GM21528 (cell line): Measurements from ENCODE around the gene CCDC85C.
A peak's percentile ranks its signal among the peaks of the same experiment; 100 is the strongest.

ENCODE experiments used
- ATAC-seq: cut with Tn5 transposase; IDR thresholded peaks from one replicate; pipeline ENCODE4 v1.9.1; 2021; ENCODE audit warnings: mild to moderate bottlenecking, moderate library complexity; ENCODE audit not compliant: unreplicated experiment, low FRiP score

The CCDC85C gene

DNA sequence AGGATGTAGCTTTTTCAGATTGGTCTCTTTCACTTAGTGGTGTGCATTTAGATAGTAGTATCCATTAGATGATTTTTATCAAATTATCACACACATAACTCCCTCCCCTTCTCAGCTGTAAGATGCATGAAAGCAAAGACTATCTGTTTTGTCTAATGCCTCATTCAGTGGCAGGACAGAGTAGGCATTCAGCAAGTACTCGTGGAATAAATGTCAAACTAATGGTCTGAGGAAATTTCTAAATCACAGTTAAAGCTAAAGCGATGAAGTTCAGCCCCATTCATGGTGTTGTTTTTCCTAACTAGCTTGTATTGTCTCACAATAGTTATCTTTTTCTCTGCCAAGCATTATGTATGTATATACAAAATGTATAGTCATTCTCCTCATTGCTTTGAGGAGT is 106.7 kb downstream of the CCDC85C start:
- no peak for ATAC-seq

DNA sequence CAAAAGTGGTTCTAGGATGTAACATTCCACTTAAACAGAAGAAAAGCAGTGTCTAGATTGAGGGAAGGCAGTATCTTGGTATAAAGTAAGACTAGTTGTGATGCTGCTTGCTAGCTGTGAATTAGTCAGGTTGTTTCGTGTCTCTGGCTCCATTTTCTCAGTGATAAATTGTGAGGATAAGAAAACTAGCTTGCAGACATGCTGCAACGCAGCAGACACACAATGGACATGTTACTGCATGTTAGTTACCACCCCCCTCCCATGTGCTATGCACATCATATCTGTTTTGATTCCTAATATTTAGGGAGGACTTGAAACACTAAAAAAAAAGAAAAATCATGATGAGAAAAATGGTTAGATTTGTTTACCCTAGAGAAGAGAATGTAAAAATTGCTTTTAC is 119.9 kb downstream of the CCDC85C start:
- no peak for ATAC-seq

DNA sequence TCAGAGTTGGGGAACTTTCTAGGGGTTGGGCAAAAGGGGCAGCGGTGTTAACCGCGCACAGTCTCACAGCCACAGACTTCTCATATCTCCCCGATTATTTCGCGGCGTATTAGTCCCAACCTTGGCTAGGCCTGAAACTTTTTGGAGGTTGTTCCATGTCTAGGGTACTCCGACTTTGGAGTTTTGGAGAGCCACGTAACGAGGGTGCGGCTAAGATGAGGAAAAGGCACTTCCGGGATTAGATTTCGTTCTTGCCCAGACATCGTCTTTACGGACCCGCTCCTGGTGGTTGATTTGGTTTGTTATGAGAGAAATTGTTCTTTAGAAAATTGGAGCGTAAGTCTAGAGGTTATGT is 122.3 kb downstream of the CCDC85C start:
- no peak for ATAC-seq

DNA sequence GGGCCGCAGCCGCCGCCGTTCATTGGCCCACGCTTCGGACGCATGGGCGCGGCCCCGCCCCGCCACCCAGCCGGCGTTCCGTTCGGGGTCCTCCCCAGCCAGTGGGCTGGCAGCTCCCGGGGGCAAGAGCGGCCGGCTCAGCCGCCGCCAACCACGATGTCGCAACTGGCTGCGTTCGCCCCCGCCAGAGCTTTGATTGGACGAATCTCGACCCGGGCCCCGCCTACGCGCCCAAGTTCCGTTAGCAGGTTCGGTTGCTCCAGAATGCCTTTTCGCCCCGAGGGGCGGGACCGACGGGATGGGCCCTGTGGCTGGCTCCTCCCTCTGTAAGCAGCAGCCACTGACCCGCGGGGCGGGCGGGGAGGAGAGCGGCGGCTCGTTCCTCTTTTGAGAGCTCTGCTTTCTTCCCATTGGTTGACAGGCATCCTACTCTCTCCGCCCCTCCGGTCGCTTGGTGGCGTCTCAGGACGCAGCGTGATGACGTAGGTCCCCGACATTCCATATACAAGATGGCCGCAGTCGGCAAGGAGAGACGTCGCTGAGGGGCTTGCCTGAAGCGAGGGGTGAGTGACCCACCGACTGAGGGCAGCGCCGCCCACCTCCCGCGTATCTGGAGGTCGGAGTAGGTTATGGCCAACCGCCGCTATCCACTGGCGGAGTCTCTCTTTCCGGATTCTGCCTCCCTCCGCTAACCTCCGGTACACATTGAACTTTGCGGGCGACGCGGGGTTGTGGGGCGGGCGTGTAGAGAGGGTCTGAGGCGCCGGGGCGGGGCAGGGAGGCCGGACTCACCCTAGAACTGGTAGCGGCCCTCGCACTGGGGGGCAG is 122.9 kb downstream of the CCDC85C start, which contains the start of gene CCNK:
Gene CCNK, plus strand, starts transcription at position 493 of the 828 bp plus-strand sequence. CDS start 11,269 bp downstream, outside the sequence.
- peak; percentile 93 for ATAC-seq

DNA sequence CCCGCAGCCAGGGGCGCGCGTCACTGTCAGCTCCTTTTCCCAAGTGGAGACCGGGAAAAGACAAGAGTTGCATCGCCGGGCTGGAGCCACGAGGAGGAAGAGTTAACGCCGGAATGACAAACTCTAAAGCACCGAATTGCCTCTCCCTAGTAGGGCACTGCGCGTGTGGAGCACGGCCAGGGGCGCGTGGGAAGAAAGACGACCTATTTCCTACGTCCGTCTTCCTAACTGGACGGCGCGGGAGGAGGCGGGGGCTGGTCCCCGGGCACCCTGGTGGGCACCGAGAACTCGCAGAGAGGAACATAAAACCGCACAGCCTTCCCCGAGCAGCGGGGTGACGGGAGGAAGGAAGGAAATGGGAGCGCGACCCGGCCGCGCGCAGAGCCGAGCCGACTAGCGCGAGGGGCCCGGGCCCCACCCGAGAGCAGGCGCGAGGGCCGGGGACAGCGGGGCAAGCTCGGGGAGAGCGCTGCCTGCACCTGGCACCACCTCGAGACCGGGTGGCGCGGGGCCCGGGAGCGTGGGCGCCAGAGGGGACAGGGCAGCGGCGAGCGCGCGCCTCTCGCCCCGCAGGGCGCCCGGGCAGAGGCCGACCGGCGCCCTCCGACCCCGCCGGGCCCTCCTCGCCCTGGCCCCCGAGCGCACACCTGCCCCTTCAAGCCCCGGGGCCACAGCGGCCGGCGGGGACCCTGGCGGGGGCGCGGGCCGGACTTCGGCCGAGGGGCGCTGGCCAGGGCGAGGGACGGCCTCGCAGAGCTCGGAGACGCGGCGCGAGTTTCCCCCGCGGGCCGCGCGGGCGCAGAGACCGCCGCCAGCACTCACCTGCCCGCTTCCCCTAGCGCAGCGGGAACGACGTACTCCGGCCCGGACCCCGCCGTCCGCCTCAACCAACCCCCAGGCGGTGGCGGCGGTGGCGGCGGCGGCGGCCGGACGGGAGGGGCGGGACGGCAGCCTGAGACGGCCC is 123.8 kb downstream of the CCDC85C start, which contains the start of gene SETD3:
Gene SETD3, minus strand, starts transcription at position 954 of the 964 bp plus-strand sequence. CDS start 15,054 bp downstream, outside the sequence.
- peak; percentile 9 for ATAC-seq

DNA sequence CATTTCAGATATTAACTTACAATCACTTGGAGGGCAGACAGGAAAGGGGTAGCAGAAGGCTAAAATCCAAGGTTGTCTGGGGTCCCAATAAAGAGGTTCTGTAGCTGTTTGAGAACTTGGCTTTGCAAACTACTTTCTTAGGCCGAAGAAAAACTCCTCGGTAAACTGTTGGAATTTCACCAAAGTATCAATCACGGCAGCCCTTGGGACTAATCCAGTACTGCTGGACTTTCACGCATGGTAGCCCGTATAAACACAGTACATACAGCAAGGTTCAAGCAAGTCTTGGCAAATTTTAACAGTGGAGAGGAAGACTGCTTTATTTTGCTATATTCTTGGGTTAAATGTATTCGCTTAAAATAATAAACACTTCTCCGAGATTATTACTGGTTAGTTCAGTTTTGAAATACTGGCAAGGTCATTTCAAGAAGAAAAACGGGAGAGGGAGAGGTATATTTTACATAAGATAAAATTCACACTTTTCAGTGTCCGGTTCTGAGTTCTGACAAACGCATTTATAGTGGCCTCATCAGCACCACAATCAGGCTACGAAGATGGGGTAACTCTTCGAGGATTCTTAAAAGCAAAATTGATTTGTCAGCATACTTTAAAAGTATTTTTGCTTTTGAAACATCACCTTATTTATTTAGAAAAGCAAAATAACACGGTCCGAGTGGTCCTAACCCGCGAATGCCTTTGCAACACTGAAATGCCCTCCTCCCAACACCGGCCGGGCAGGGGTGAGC is 124.7 kb downstream of the CCDC85C start:
- ATAC-seq: no peak

DNA sequence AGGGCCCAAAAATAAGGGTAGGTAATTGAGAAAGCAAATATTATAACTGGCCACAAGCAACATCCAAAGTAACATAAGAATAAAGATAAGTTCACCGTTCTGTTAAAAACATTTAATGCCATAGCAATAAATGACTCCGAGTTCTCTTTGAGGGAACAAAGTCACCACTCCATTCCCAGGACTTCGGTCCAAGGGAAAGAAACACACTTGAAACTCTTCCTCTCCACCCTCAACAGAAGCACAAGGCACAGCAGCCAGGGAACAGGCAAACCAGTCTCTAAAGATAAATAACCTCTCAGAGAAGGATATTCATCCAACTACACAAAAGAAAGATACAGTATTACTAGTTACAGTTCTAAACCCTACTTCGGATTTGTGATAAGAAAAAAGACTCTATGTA is 125.9 kb downstream of the CCDC85C start:
- no peak for ATAC-seq

DNA sequence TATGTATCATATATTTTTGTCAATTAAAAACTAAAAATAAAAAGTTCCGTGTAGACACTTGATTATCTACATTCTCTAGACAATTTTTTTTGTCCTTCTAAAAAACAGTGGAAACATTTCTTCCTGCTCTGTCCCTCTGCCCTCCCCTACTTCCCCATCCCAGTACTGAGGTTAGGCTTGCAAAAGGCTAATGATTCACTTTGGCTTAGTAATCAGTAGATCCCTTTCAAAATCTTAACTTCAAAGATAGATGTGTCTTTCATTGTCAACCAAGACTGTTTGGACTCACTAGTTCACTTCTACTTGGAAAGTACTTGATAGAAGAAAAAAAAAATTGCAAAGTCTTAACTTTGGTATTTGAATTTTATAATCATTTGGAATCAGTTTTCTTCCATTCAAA is 127.1 kb downstream of the CCDC85C start:
- no peak for ATAC-seq

DNA sequence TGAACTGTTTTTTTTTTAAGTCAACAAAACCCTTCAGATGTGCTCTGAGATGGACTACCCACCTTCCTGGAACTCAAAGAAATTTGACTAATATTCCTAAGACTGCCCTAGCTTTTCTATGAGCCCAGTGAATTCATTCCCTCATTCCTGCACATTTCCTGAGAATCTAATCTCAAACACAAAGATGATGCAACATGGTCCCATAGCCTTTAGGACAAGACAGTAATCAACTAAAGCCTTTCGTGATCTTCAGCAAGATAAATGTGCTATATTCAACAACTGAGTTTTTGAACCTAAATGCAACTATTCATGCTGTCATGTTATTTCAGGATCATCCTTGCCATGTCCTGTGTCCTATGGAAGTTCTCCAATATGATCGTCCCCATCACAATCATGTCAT is 128.3 kb downstream of the CCDC85C start:
- ATAC-seq: no peak

DNA sequence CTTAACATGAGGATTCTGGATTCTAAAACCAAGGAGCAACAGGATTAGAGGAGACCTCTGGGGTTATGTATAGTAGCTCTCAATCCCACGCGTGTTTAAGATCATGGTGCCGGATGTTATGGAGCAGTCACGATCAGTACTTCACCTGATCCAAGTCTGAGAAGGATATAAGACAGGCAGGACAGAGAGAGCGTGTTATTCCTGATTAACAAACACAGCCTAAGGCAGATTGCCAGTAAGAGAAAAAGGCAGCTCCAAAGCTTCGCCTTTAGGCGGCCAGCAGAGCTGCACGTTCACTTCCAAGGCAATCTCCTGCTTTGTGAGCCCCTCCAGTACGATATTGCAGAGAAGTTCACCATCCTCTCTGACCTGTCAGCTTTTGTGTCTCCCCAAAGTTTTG is 128.8 kb downstream of the CCDC85C start:
- ATAC-seq: no peak

DNA sequence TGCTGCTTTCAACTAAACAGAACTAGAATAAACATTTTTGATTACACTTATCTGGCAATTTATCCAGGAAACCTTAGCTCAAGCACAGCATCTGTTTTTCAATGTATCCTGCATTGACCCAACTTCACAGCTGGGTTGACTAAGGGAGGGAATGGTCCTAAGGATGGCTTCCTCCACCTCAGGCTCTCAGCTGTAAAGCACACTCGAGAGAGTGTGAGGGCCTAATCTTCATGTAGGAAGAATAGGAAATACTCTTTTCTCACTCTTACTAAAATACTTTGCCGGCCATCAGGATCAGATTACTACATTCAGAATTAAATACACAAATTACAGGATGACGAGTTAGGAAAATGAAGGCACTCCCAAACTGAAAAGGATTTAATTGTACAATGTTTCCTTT is 130.5 kb downstream of the CCDC85C start:
- no peak for ATAC-seq

DNA sequence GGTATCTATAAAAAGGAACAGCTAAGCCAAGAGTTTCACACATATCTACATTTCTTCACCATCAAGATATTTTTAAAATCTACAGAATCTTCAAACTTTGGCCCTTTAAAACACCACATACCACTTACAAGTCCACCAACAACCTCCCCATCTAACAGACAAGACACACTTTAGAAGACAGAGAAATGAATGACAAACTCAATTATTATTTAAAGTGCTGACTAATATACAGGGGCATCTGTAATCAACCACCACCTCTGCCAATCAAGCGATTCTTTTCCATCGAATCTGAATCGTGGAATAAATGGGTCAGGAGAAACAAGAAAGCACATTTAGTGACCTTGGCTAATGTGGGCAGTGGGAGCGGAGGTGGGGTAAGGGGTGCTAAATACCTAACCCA is 131.1 kb downstream of the CCDC85C start:
- no peak for ATAC-seq

DNA sequence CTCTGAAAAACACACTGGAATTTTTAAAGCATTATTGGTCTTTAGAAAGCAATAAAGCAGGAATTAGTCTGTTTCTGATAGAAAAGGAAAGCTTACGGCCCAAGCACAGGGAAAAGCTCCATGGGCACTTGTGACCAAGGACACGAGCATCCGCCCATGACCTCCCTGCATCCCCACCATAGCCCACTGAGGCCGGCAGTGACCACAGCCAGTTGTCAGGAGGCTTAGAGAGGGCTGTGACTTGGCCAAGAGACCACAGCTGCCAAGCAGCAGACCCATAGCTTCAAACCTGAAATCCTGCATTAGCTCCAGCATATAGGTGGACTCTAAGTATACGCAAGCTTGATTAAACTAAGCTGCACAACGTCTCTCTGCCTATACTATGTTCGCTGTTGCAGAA is 132.3 kb downstream of the CCDC85C start:
- ATAC-seq: no peak

DNA sequence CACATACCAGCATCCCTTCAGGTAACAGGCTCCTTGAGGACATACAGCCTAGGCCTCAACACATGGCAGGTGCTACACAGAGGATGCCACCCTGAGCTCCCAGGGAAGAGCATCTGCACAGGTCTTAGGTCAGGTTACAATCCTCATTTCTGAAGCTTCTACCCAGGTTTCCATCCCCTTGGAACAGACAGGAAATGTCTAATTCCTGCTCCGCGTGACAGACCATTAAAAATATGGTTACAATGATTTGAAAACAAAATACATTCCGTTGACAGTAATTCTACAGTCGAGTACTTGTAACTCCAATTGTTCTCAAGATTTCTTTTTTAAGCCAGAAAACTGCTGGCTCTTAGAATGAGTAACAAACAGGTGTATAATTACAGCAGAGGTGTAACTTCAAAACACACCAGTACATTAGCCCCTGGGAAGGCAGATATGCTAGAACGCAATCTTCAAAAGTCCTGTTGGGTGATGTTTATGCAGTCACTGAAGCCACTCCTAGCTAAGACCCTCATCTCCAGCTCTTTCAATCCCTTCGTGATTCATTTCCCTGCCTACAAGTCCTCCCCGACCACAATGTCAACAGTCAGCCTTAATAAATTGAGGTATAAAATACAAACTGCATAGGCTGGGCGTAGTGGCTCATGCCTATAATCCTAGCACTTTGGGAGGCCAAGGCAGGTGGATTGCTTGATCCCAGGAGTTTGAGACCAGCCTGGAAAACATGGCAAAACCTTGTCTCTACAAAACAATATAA is 135.0 kb downstream of the CCDC85C start:
- no peak for ATAC-seq

DNA sequence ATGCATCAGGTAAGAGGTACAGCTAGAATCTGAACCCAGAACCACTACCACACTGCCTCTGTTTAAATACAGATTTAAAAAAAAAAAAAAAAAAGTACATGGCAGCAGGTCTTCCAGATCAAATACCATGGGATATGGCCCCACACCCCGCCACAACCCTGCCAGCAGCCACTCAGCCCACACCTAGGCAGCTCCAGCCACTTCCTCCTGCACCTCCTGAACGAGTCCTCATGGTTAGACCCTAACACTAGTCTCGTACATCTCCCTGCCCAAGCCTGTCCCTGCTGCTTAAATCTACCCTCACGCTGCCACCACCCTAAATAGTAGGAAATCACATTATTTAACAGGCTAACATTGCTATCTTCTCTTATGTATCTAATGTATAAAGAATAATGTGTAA is 135.9 kb downstream of the CCDC85C start:
- no peak for ATAC-seq

DNA sequence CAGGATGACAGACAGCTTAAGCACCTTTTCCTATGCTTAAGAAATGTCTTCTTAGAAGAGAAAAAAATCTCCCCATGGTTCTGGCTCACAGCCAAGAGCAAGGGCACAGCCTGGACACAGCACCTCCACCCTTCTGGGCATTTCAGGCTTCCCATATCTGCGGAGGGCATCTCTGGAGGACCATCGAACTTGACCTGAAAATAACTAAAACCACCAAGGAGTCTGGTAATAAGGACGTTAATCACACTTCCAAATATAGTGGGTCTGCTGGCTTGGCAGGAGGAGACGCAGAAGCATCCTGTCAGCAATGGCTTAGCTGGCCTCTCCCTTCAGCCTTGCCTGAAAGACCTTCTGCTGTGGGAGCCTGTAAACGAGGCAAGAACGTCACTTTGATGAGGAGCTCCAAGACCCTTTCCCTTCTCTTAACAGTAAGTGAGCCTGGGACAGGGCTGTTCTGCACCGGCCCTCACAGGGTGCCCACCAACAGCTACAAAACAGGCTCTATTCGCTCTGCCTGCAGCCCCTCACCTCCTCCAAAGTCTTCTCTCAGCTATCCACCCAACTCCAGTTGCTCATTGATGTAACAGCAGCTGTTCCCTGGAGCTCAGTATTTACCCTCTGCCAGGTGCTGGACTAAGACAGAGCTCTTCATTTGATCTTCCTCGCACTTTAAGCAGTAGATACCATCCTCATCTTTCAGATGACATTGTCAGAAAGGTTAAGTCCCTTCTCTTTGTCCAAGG is 136.5 kb downstream of the CCDC85C start:
- ATAC-seq: no peak

DNA sequence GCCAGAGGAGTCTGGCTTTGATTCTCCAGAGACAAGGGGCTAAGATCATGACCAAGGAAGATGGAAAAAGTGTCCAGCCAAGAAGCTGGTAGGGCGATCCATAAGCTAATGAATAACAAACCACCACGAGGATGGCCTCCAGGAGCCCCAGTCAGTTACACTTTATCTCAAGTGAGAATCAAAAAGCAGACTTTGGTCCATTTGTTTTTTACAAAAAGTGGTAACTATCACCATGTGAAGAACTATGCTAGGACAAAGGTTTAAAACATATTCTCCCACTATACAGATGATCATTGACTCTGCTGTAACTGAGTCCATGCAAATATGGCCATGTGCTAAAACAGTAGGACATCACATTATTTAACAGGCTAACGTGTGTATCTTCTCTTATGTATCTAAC is 137.2 kb downstream of the CCDC85C start:
- ATAC-seq: no peak

DNA sequence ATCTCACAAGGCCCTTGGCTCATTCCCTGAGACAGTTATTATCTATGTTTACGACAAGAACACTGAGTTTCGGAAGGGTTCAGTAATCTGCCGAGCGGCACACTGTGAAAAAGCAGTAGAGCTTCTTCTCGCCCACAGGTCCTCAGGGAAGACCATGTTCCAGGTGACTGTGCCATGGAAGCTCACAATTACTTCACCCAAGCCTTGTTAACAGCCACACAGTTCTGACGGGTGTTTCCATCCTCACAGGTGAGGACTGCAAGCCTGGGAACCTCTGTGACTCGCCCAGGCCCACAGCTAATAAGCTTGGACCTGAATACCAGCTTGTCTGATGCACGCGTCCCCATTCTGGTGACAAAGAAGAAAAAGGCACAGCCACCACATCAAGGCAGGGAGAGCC is 138.7 kb downstream of the CCDC85C start:
- no peak for ATAC-seq

DNA sequence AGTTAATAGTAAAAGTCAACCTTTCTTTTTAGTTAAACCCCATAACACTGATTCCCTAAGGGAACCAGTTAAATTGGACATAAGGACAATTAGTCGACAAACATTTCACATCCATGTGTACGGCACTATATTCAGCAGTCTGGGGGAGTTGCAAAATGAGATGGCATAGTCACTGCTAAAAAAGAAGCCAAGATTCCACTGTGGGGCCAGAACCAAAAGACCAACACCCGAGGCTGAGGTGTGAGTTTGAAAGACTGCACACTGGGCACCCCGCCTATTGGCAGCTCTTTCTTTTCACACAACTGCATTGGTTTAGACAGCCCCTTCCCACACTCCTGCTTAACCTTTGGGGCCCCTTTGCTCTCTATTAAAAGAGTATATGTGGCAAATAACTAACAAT is 140.0 kb downstream of the CCDC85C start:
- ATAC-seq: no peak
